Transverse colon (tissue), 4 donors: Measurements from ENCODE around the gene PELI2. TPM values are rescaled to one million over a fixed set of nuclear protein-coding genes. Genes with fewer than 3 reads are reported as not detected.

Source experiments
- DNase-seq: peaks from one replicate; pipeline ENCODE4 v3.0.0-alpha.2; 2019
- H3K27ac ChIP-seq, 4 donors: fragments of 200-600 bp; sonication (generic); 2 replicates each; pipeline ENCODE4 v1.5.1; 2016 to 2018; ENCODE audit warnings: inconsistent platforms in 4 of 4
- H3K27me3 ChIP-seq: fragments of 200-600 bp; sonication (generic); 2 replicates; pipeline ENCODE4 v1.5.1; 2017; ENCODE audit warnings: inconsistent platforms
- H3K36me3 ChIP-seq, 4 donors: fragments of 200-600 bp; sonication (generic); 2 replicates each; pipeline ENCODE4 v1.5.1; 2017 to 2019; ENCODE audit warnings: inconsistent platforms in 4 of 4
- H3K4me1 ChIP-seq, 4 donors: fragments of 200-600 bp; sonication (generic); 2 replicates each; pipeline ENCODE4 v1.5.1; 2017 to 2020; ENCODE audit warnings: inconsistent platforms in 4 of 4
- H3K4me3 ChIP-seq, 4 donors: fragments of 200-600 bp; sonication (generic); 1 replicate in 1 of 4; 2 replicates in 3 of 4; pipeline versions ENCODE4 v1.5.1 to v1.6.1; 2017 to 2019; ENCODE audit warnings: inconsistent platforms in 4 of 4
- H3K9me3 ChIP-seq, 2 donors: fragments of 200-600 bp; sonication (generic); 2 replicates each; pipeline ENCODE4 v1.5.1; 2017 to 2019; ENCODE audit warnings: inconsistent platforms in 2 of 2
- CTCF ChIP-seq, 5 experiments: fragments of 200-600 bp in 3 of 5; fragments of 450-650 bp in 2 of 5; sonication (generic) in 3 of 5; IDR thresholded peaks; 1 replicate in 2 of 5; 2 replicates in 3 of 5; pipeline ENCODE4 v1.5.1; 2016 to 2017; ENCODE audit warnings: antibody characterized with exemption in 5 of 5, inconsistent platforms in 3 of 5, mild to moderate bottlenecking in 2 of 5, moderate library complexity in 1 of 5
- EP300 ChIP-seq: sonication (generic); formaldehyde crosslinking; IDR thresholded peaks from one replicate; pipeline ENCODE4 v1.6.1; 2017; ENCODE audit warnings: antibody characterized with exemption, low read depth
- POLR2A ChIP-seq: fragments of 450-650 bp; IDR thresholded peaks from one replicate; pipeline ENCODE4 v1.6.1; 2016; ENCODE audit warnings: antibody characterized with exemption, mild to moderate bottlenecking, moderate library complexity
- POLR2AphosphoS5 ChIP-seq, 3 donors: sonication (generic); formaldehyde crosslinking; IDR thresholded peaks; one replicate each; pipeline ENCODE4 v1.6.1; 2016; ENCODE audit warnings: antibody characterized with exemption in 3 of 3
- WGBS, 2 donors: methylation state at CpG; one replicate each; pipeline ENCODE4 v1.1.5; 2018; ENCODE audit warnings: low coverage in 1 of 2; 5-methylcytosine and 5-hydroxymethylcytosine counted together
- in situ Hi-C, 4 donors: fragments of 200-750 bp; cut with MboI; loops; one replicate each; pipeline versions ENCODE4 v1.15.0 to v1.15.1; 2017; ENCODE audit warnings: low sequenced_read_pairs in 3 of 4, low pct_ligation_motif_present in 1 of 4, low pct_unique_long_range_greater_than_20kb in 1 of 4
- intact Hi-C: fragments of 100-400 bp; cut with DNase I; formaldehyde crosslinking; loops from one replicate; pipeline ENCODE4 v1.15.1; 2023; ENCODE audit warnings: low total_unique reads
- total RNA-seq, 4 donors: library from RNA; depleted of rRNA; stranded (reverse); fragments of >200 nt; gene quantifications; one replicate each; pipeline ENCODE4 v1.1.0, GENCODE V29; 2016

The PELI2 gene
- total RNA-seq, 4 donors from 2014 or later, result 4.8 to 29.9 (median 14.7) TPM

DNA sequence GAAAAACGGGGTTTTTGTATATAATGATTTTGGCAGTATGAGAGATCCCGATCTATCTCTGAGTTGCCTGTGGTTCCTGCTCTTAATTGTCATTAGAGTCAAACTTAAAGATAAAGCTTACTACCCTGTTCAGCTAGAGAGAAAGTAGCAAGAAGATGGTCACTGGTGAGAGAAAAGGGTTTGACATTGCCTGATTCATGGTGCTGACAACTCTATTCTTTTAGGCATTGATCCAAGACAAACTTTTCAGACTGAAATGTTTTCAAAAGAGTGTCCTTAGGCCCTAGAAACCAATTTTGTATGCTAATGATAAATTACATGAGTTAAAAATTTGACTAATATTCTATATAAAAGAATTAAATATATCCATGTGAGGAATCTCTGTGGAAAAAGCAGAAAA, 35.1 kb downstream of the PELI2 start:
- in situ Hi-C loops (no loop called here), intact Hi-C loops (no loop called here)
- WGBS, 2 donors, result 83 to 90% methylated on average over 1 to 2 of the region's 2 CpGs
- DNase-seq, result no peak
- Histone ChIP-seq H3K36me3 (no peaks in the 10 kb centered on the region), H3K4me3 (no peak overlapping the region), H3K9me3 (no peaks in the 10 kb centered on the region), H3K4me1 (peaks cover 0 to 23% (median 3%) of the 10 kb centered on the region in 4 donors), H3K27me3 (no peaks in the 10 kb centered on the region), H3K27ac (no peak overlapping the region)
- TF ChIP-seq POLR2A, result no peak
- no peak for TF ChIP-seq CTCF (IDR thresholded peaks at IDR 0.05)
- TF ChIP-seq EP300, result no peak
- TF ChIP-seq POLR2AphosphoS5 (IDR thresholded peaks at IDR 0.05), result no peak

DNA sequence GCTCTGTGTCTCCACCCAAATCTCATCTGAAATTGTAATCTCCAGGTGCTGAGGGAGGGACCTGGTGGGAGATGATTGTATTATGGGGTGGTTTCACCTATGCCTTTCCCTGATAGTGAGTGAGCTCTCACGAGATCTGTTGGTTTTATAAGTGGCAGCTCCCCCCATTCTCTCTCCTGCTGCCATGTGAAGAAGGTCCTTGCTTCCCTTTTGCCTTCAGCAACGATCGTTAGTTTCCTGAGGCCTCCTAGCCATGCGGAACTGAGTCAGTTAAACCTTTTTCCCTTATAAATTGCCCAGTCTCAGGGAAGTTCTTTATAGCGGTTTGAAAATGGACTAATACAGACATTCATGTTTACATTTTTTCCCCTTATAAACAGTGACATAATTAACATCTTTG, 36.1 kb downstream of the PELI2 start:
- no peak overlapping the region for H3K4me3 ChIP-seq
- H3K27me3 ChIP-seq, result no peaks in the 10 kb centered on the region
- no peak for DNase-seq
- H3K27ac ChIP-seq, result no peak overlapping the region
- TF ChIP-seq CTCF (IDR thresholded peaks at IDR 0.05) (no peak), POLR2AphosphoS5 (IDR thresholded peaks at IDR 0.05) (no peak), EP300 (no peak), POLR2A (no peak)
- 75 to 82% methylated on average over 5 of the region's 5 CpGs for WGBS, 2 donors
- H3K36me3 ChIP-seq, result no peaks in the 10 kb centered on the region
- in situ Hi-C loops, result no loop called here
- intact Hi-C loops, result no loop called here
- no peaks in the 10 kb centered on the region for H3K9me3 ChIP-seq
- peaks cover 0 to 13% (median 0%) of the 10 kb centered on the region in 4 donors for H3K4me1 ChIP-seq

GRCh38 chr14:56156096-56156495, 37.9 kb downstream of the PELI2 start:
- intact Hi-C loops, result no loop called here
- no peak for DNase-seq
- H3K27ac ChIP-seq, result no peak overlapping the region
- no peaks in the 10 kb centered on the region for H3K9me3 ChIP-seq
- TF ChIP-seq POLR2AphosphoS5 (IDR thresholded peaks at IDR 0.05) (no peak), CTCF (IDR thresholded peaks at IDR 0.05) (no peak)
- H3K4me1 ChIP-seq, result no peaks in the 10 kb centered on the region
- no peak overlapping the region for H3K4me3 ChIP-seq
- no peaks in the 10 kb centered on the region for H3K27me3 ChIP-seq
- no peaks in the 10 kb centered on the region for H3K36me3 ChIP-seq
- in situ Hi-C loops, result no loop called here

DNA sequence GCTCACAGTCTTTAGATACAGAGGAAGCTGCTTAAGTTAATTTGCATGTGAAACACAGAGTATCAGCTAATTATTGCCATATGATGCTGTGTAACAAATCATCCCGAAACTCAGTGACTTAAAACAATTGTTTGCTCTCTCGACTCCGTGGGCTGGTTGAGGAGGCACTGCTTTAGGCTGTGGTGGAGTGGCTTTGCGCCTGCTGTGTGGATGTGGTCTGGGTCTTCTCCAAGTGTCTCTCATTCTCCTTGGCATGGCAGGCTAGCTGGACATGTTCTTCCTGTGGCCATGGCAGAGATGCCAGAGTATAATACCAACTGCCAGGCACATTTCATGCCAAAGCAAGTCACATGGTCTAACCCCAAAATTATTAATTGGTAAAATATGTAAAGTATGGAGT, 40.9 kb downstream of the PELI2 start:
- 74 to 100% methylated on average over 1 to 4 of the region's 4 CpGs for WGBS, 2 donors
- in situ Hi-C loops, result no loop called here
- no peak overlapping the region for H3K27ac ChIP-seq
- H3K27me3 ChIP-seq, result no peaks in the 10 kb centered on the region
- no peaks in the 10 kb centered on the region for H3K36me3 ChIP-seq
- no peaks in the 10 kb centered on the region for H3K4me1 ChIP-seq
- no peak for TF ChIP-seq POLR2AphosphoS5 (IDR thresholded peaks at IDR 0.05)
- no peak for TF ChIP-seq CTCF (IDR thresholded peaks at IDR 0.05)
- TF ChIP-seq POLR2A, result no peak
- TF ChIP-seq EP300, result no peak
- no peak for DNase-seq
- peaks cover 5 to 8% of the 10 kb centered on the region in 2 donors for H3K9me3 ChIP-seq
- no peak overlapping the region for H3K4me3 ChIP-seq
- intact Hi-C loops, result no loop called here
